GM19395 (cell line): Measurements from ENCODE around the gene TPK1.
"Not testable (repeated sequence)": the region's sequence is repeated elsewhere in the genome, so short reads cannot be mapped to it uniquely, and the experiment has no call there.

Experiments
- ATAC-seq: cut with Tn5 transposase; IDR thresholded peaks from one replicate; pipeline ENCODE4 v1.9.1; 2021; ENCODE audit warnings: mild to moderate bottlenecking, moderate library complexity; ENCODE audit not compliant: unreplicated experiment

The TPK1 gene

GRCh38 chr7:144780071-144780608, 55.7 kb downstream of the TPK1 start:
- no peak for ATAC-seq

GRCh38 chr7:144777889-144778288, 58.0 kb downstream of the TPK1 start:
- not testable (repeated sequence) for ATAC-seq

DNA sequence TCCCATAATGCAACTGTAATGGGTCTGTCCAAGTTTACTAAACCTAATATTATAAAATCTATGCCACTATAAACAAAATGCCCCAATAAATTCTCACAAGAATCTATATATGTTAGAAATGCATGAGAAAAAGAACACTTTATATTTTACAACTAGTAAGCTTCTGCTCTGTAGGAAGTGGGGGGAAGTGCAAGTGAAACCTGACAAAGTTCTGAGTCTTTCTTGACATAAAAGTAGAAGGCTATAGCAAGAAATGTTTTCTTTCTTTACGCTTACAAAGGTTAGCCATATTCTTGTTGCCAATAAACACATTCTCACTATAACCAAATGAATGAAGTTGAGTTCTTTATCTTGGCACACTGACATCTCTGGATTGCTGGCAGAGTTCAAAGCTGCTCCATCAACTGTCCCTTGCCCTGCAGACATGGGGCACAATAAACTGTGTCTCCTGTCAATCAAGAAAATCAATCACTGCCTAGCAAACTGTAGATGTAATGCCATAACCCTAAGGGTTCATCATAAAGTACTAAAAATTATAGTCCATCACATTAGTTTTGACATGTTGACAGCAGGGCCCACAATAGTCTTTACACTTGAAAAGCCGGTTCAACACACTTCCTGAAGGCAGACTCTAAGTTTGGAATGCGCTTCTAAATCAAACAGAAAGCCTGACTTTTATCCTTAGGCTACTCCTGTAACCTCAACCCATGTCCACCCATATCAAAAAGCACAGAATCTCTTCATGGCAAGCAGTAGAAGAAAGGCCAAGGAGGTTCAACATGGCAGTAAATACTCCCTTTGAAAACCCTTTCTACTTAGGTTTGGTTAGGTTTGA, 58.6 kb downstream of the TPK1 start:
- peak; percentile 53 for ATAC-seq

DNA sequence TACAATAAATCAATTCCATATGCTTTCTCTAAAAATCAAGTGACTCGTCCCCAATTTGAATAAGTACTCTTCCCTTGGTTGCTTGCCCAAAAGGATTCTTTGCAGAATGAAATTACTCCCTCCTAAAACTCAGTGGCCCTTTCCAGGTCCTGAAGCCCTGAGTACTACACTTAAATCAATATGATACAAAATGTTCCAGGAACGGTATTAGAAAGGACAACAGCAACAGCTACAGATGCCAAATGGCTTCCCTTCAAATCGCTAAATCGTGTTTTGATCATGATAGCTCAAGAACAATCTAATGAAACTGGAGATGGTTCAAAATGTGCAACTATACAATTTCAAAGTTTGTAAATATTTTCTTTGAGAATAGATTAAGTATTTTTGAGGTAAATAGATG, 59.4 kb downstream of the TPK1 start:
- ATAC-seq = no peak

DNA sequence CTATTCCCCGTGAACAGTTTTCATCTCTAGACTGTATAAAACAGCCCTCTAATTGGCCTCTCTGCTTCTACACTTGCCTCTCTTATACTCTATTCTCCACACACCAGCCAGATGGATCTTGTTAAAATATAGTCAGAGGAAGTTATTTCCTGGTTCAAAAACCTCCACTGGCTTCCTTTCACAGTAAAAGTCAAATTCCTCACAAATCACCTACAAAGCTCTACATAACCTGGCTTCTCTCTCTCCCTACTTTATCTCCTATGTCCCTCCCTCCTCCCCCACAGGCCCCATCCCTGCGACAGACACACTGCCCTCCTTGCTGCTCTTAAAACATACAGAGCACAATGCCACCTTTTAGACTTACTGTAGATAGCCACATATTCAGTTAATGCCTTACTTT, 60.1 kb downstream of the TPK1 start:
- no peak for ATAC-seq

GRCh38 chr7:144771927-144772326, 63.9 kb downstream of the TPK1 start:
- ATAC-seq = no peak

DNA sequence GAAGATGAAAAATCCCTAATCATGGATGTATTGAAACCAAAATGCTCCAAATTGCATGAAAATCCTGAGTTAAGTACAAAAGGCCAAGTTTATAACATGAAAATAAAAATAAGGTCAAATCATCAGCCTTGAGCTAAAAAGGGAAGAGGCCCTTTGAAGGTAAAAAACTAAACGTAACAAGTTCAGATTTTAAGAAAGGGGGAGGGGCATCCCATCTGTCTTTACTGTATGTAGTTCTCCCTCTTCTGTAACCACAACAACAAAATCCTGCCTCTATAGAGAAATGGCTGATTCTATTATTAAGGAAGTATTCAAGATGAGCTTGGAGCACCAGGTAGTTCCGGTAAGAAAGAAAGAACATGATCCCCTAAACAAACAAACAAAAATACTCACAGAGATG, 64.7 kb downstream of the TPK1 start:
- ATAC-seq = no peak

DNA sequence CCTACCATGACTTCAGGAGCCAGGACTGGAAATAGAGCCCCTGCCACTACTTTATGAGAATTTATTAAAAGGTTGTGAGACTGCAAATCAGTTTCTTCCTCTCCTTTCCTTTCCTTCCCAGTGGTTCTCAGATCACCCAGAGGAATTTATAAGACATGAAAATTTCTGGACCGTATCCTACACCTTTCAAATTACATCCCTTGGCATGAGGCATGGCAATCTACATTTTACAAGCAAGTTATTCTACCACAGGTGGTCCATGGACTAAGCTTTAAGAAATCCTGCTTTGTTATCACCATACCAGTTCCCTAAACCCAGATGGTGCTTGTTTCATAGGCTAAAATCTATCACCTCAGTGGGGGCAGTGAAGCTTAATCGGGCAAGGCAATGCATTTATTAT, 66.5 kb downstream of the TPK1 start:
- ATAC-seq = no peak

GRCh38 chr7:144768633-144769032, 67.2 kb downstream of the TPK1 start:
- ATAC-seq = no peak

DNA sequence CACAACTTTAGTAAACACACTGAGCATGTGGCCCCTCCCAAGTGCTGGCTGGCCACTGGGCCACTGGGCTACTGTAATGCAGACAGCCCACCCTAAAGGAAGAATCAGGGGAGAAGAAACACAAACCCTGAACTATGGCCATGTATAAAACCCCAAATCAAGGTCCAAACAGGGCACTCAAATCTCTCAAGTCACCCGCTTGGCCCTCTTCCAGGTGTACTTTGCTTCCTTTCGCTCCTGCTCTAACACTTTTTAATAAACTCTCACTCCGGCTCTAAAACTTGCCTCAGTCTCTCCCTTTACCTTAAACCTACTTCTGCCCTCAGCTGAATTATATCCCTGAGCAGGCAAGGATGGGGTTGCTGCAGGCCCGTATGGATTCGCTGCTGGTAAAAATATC, 72.6 kb downstream of the TPK1 start:
- ATAC-seq = no peak

- ATAC-seq = no peak
Measured at GRCh38 chr7:144762853-144763252, 73.0 kb downstream of the TPK1 start.

GRCh38 chr7:144761493-144761892, 74.4 kb downstream of the TPK1 start:
- no peak for ATAC-seq

DNA sequence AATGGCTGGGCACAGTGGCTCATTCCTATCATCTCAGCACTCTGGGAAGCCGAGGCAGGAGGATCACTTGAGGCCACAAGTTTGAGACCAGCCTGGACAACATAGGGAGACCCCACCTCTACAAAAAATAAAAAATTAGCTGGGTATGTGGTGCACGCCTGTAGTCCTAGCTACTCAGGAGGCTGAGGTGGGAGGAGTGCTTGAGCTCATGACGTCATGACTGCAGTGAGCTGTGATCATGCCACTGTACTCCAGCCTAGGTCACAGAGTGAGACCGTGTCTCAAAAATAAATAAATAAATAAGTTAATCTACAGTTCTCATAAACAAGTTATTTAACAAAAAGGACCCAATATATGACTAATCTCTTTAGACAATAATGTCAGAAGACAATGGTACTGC, 76.2 kb downstream of the TPK1 start:
- ATAC-seq = no peak

- ATAC-seq = no peak
Measured at GRCh38 chr7:144747936-144748335, 87.9 kb downstream of the TPK1 start.

- ATAC-seq = peak; percentile 95
Measured at GRCh38 chr7:144738708-144739314, 97.0 kb downstream of the TPK1 start.

GRCh38 chr7:144738146-144738545, 97.7 kb downstream of the TPK1 start:
- ATAC-seq = no peak

GRCh38 chr7:144736880-144737493, 98.9 kb downstream of the TPK1 start:
- no peak for ATAC-seq

GRCh38 chr7:144735505-144736276, 100.2 kb downstream of the TPK1 start:
- ATAC-seq = no peak

DNA sequence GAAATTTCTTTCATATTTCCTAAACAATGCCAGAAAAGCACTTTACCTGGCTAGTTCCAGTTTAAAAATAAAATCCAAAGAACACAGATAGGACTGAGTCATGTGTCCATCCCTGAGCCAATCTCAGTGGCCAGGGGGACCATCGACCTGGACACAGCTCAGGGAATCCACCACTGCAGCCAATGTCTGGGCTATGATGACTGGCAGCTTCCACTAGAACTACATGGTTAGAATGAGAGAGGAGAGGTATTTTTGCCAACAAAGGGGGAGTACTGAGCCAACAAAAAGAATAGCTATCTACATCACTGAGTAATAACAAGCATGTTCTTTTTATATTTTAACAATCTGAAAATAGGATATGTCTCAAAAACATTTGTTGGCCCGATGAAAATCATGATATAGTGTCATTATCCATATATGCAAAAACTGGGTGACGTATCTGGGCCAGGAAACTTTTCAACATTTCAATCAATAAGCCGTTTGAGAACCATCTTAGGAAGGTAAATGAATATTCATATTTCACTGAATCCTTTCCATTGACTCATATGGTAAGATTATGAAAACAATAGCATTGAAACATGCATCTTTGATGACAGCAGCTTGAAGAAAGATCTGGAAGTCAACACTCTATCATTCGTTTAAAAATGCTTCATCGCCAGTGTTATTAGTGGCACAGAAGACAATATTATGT, 104.0 kb downstream of the TPK1 start:
- no peak for ATAC-seq

DNA sequence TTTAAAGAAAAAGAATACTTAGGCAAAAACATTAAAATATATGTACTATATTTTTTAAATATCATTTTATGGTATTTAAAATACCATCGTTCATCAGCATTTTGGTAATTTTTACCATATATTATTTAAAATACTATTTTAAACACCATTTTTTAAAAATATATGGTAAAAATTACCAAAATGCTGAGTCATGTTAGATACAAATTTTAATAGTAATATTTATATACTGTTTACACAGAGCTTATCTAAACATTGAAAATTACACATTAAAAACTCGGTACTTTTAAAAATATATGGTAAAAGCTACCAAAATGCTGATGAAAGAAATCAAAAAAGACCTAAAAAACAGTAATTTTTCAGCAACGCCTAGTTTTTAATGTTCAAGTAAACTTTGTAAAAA, 105.6 kb downstream of the TPK1 start:
- ATAC-seq = no peak

DNA sequence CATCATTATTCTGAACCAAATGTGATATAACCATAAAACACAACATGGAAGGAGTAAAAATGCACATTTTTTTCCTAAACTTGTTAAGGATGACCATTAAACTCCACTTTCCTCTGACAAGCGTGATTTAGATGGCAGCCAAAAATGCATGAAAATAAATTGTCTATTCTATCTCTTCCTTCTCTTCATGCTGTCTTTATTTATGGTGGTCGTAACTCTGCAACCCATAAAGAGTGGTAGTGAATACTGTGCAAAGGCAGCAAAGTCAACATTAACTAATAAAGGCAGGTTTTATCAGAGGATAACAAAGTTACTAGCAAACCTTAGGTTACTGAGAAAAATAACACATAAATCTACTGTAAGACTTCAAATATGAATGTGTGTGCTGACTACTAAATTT, 106.6 kb downstream of the TPK1 start:
- no peak for ATAC-seq
